Left lung (tissue), 10 donors: ENCODE measurements around the gene LBR. TPM values are rescaled to one million over a fixed set of nuclear protein-coding genes. Genes with fewer than 3 reads are reported as not detected.
A peak's percentile ranks its signal among the peaks of the same experiment; 100 is the strongest.

Experiments
- ATAC-seq: fragments of 200-7000 bp; cut with Tn5 transposase; one replicate; pipeline ENCODE4 v1.9.1; 2020; ENCODE audit warnings: moderate library complexity
- DNase-seq, 4 donors: peaks; one replicate each; pipeline ENCODE4 v3.0.0-alpha.2; 2013 to 2020
- H3K27ac ChIP-seq, 2 donors: fragments of 200-600 bp; sonication (generic) in 1 of 2; one replicate each; pipeline versions ENCODE4 v1.5.0 to v1.8.0; 2020 to 2021
- H3K27me3 ChIP-seq, 2 donors: fragments of 200-600 bp; sonication (generic) in 1 of 2; one replicate each; pipeline versions ENCODE4 v1.5.0 to v1.8.0; 2020 to 2021
- H3K36me3 ChIP-seq, 2 donors: fragments of 200-600 bp; sonication (generic) in 1 of 2; one replicate each; pipeline versions ENCODE4 v1.5.0 to v1.8.0; 2020 to 2021
- H3K4me1 ChIP-seq, 2 donors: fragments of 200-600 bp; one replicate each; pipeline ENCODE4 v1.8.0; 2021
- H3K4me3 ChIP-seq, 2 donors: fragments of 200-600 bp; sonication (generic) in 1 of 2; one replicate each; pipeline versions ENCODE4 v1.5.0 to v1.8.0; 2020 to 2021; ENCODE audit warnings: mild to moderate bottlenecking in 1 of 2
- H3K9me3 ChIP-seq, 2 donors: fragments of 200-600 bp; sonication (generic) in 1 of 2; one replicate each; pipeline versions ENCODE4 v1.5.0 to v1.8.0; 2020 to 2021
- CTCF ChIP-seq, 2 donors: fragments of 200-600 bp; sonication (generic) in 1 of 2; IDR thresholded peaks; one replicate each; pipeline versions ENCODE4 v1.5.0 to v1.8.0; 2021; ENCODE audit warnings: antibody characterized with exemption in 2 of 2
- intact Hi-C, 2 donors: fragments of 100-400 bp; cut with DNase I; formaldehyde crosslinking; loops; one replicate each; pipeline versions ENCODE4 v1.11.2 to v1.14.2; 2022
- polyA plus RNA-seq, 6 donors: library from polyadenylated mRNA; unstranded; fragments of 120-200 nt; gene quantifications; one replicate each; pipeline ENCODE4 v1.2.1, GENCODE V29; 2013; ENCODE audit not compliant: insufficient read length in 6 of 6
- total RNA-seq, 2 donors: library from RNA; stranded (reverse); fragmentation: NEBNext Ultra II Directional; extraction: Animal tissue kit (Norgen Biotek cat#: 25700); gene quantifications; one replicate each; pipeline ENCODE4 v1.2.1, GENCODE V29; 2021
- donor health status: DM: no; HTN: yes; CAD: no.
- donor health status: DM: no; HTN: no; CAD: no.

The LBR gene
- total and polyA plus RNA-seq, 8 donors: 42.4 to 109 (median 89.5) TPM

DNA sequence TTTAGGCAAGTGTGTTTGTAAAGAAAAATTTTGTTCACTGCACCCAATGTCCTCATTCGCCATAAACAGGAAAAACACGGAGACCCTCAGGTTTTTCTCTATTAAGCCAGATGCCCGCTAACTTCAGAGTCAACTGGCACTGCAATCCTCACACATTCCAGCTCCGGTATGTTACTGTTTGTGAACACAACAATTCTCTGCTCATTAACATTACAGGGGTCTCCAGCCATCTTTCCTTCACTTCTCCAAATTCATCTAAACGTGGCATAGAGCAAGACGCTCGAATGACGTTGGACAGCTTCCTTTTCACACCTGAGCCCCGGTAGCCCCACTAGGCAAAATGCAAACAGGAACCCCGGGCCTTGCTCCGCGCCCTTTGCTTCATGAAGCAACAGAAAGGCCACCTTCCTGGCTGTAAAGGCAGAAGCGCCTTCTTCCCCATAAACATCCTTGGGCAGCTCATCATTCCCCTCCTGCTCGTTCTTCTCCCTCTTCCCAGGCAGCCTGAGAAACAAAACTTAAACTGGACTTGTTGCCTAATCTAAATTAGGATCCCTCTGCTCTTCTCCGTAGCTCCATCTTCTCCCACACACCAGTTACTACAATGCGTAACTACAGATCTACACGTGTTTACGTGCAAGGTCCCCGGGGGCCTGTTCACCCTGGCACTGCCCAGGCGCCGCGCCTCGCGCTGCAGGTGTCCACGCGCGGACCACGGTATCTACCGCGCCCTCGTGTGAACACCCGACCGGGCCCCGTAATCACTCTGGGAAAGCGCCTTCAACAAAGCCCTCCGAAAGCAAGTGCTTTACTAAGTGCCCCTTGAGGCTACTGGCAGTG is 1.2 kb downstream of the LBR start:
- Histone ChIP-seq H3K27me3 (no peaks in the 10 kb centered on the region), H3K27ac (peak overlapping the region; percentile 91 to 96), H3K9me3 (no peaks in the 10 kb centered on the region), H3K4me3 (peak overlapping the region; percentile 90 to 99), H3K4me1 (peaks cover 15 to 65% of the 10 kb centered on the region in 2 donors), H3K36me3 (no peaks in the 10 kb centered on the region)
- no peak for TF ChIP-seq CTCF (IDR thresholded peaks at IDR 0.05)
- DNase-seq (peak in 2 of 4 donors; percentile 48 to 89), ATAC-seq (peak; percentile 30)
- intact Hi-C loops: no loop called here

DNA sequence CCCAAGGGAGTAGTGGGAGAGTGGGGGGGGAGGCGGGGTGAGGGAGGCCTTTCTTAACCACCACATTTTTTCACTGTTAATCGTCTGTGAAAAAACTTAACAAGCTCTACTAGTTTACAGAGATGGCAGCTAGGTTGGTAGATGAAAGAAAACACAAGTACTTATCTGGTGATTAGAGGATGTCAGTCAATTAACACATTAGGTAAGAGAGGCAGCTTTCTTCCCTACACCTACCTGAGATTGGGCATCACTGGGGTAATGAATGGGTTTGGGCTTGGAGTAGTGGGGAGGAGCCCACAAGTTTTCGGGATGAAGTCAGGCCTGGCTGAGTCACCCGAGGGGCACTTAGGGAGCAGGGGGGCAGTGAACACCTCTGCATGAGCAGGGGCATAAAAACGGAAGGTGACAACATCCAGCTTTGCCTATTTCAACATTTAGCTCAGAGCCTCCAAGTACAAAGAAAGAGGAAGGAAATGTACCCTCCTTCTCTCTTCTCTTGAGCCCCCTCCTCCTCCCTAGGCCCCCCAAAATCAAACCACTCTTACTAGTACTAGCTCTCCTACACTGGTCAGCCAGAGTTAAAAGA is 2.5 kb downstream of the LBR start:
- peaks cover 15 to 73% of the 10 kb centered on the region in 2 donors for H3K4me1 ChIP-seq

GRCh38 chr1:225424562-225425200 is 3.2 kb downstream of the LBR start:
- Histone ChIP-seq H3K27me3 (no peaks in the 10 kb centered on the region), H3K4me3 (peak overlapping the region in 1 of 2 donors; percentile 99), H3K27ac (peak overlapping the region in 1 of 2 donors; percentile 96), H3K9me3 (no peaks in the 10 kb centered on the region), H3K4me1 (peaks cover 15 to 74% of the 10 kb centered on the region in 2 donors), H3K36me3 (peaks cover 0 to 11% of the 10 kb centered on the region in 2 donors)
- ATAC-seq (no peak), DNase-seq (no peak)
- no peak for TF ChIP-seq CTCF (IDR thresholded peaks at IDR 0.05)
- intact Hi-C loops: no loop called here

More for the DNA sequence above, 2.5 kb downstream of the LBR start:
- no peak for ATAC-seq
- peak overlapping the region in 1 of 2 donors; percentile 99 for H3K4me3 ChIP-seq
- H3K9me3 ChIP-seq: no peaks in the 10 kb centered on the region
- intact Hi-C loops: no loop called here
- peaks cover 0 to 5% of the 10 kb centered on the region in 2 donors for H3K36me3 ChIP-seq
- peak overlapping the region in 1 of 2 donors; percentile 96 for H3K27ac ChIP-seq
- no peaks in the 10 kb centered on the region for H3K27me3 ChIP-seq
- DNase-seq: no peak
- no peak for TF ChIP-seq CTCF (IDR thresholded peaks at IDR 0.05)

GRCh38 chr1:225423518-225423855 is 4.4 kb downstream of the LBR start:
- no peak for TF ChIP-seq CTCF (IDR thresholded peaks at IDR 0.05)
- Histone ChIP-seq H3K4me3 (no peak overlapping the region), H3K27me3 (no peaks in the 10 kb centered on the region), H3K9me3 (no peaks in the 10 kb centered on the region), H3K27ac (peak overlapping the region in 1 of 2 donors; percentile 80), H3K4me1 (peaks cover 15 to 65% of the 10 kb centered on the region in 2 donors), H3K36me3 (peaks cover 0 to 23% of the 10 kb centered on the region in 2 donors)
- DNase-seq (no peak), ATAC-seq (no peak)
- intact Hi-C loops: no loop called here
